Stomach smooth muscle (tissue), 2 donors: ENCODE results near the gene NMT1.
A peak's percentile ranks its signal among the peaks of the same experiment; 100 is the strongest.
"Not testable (repeated sequence)": the region's sequence is repeated elsewhere in the genome, so short reads cannot be mapped to it uniquely, and the experiment has no call there.

Experiments
- H3K27ac ChIP-seq: one replicate; pipeline ENCODE4 v1.7.0; 2013; ENCODE audit warnings: mild to moderate bottlenecking, low read length, inconsistent platforms
- H3K27me3 ChIP-seq, 2 donors: one replicate each; pipeline ENCODE4 v1.7.0; 2013; ENCODE audit warnings: low read length in 2 of 2; ENCODE audit not compliant: insufficient read depth in 2 of 2, control insufficient read depth in 1 of 2
- H3K36me3 ChIP-seq, 2 donors: one replicate each; pipeline ENCODE4 v1.7.0; 2013; ENCODE audit warnings: low read length in 2 of 2; ENCODE audit not compliant: control insufficient read depth in 2 of 2, insufficient read depth in 2 of 2
- H3K4me1 ChIP-seq: one replicate; pipeline ENCODE4 v1.7.0; 2013; ENCODE audit warnings: low read length; ENCODE audit not compliant: control insufficient read depth, insufficient read depth
- H3K4me3 ChIP-seq, 2 donors: one replicate each; pipeline ENCODE4 v1.7.0; 2013; ENCODE audit warnings: low read length in 2 of 2
- H3K9ac ChIP-seq, 2 donors: one replicate each; pipeline ENCODE4 v1.7.0; 2013; ENCODE audit warnings: low read length in 2 of 2, mild to moderate bottlenecking in 1 of 2
- H3K9me3 ChIP-seq, 2 donors: one replicate each; pipeline ENCODE4 v1.7.0; 2013; ENCODE audit warnings: low read length in 2 of 2; ENCODE audit not compliant: control insufficient read depth in 2 of 2
- donor health status: healthy.
- donor health status: Pancreatic carcinoma.

NMT1 gene

DNA sequence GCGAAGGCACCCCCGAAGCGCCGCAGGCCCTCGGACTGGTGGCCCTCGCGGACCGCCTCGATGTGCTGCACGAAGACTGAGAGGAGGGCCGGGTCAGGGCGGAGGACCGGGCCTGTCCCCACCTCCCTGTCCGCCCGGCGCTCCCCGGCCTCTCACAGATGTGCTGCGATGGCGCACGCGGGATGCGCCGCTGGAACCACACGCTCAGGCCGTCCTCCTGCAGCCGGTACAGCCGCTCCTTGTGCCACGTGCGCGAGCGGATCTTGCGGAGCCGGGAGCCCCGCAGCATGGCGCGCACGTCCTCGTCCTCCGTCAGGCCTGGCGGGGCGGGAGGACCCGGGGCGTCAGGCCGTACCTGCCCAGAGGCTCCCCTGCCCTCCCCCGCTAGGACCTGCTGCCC, 59.9 kb downstream of the NMT1 start:
- Histone ChIP-seq H3K36me3 (peaks cover 3 to 12% of the 10 kb centered on the region in 2 donors), H3K9me3 (no peaks in the 10 kb centered on the region), H3K4me1 (peaks cover 13% of the 10 kb centered on the region), H3K9ac (no peak overlapping the region), H3K27me3 (no peaks in the 10 kb centered on the region), H3K27ac (no peak overlapping the region), H3K4me3 (no peak overlapping the region)

DNA sequence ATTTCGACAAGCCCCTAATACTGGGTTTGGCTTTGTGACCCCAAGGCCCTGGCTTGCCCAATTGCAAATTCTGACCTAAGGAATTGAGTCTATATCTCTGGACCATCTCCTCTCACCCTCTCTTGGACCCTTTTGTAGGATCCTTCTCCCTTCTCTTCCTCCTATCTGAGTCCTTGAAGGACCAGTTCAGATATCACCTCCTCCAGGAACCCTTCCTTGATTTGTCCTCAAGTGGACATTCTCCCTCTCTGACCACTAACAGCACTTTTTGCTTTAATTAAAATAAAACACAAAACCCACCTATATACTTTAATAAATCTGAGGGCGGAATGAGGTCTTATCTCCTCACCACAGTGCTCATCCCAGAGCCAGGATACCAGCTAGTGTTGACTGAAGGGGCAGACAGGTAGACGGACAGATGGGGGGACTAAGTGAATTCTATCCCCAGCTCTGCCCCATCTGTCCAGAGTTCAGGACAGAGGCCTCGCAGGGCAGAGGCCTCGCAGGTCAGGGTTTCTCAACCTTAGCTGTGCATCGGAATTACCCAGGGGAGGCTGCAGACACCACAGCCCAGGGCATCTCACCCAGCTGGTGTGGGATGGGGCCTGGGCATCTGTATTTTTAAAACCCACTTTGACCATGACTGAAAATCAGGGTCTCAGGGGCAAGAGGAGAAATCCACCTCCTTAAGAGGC, 62.1 kb downstream of the NMT1 start:
- Histone ChIP-seq H3K9ac (no peak overlapping the region), H3K4me1 (peaks cover 26% of the 10 kb centered on the region), H3K9me3 (no peaks in the 10 kb centered on the region), H3K4me3 (no peak overlapping the region), H3K27me3 (no peaks in the 10 kb centered on the region), H3K36me3 (peaks cover 3 to 8% of the 10 kb centered on the region in 2 donors), H3K27ac (no peak overlapping the region)

DNA sequence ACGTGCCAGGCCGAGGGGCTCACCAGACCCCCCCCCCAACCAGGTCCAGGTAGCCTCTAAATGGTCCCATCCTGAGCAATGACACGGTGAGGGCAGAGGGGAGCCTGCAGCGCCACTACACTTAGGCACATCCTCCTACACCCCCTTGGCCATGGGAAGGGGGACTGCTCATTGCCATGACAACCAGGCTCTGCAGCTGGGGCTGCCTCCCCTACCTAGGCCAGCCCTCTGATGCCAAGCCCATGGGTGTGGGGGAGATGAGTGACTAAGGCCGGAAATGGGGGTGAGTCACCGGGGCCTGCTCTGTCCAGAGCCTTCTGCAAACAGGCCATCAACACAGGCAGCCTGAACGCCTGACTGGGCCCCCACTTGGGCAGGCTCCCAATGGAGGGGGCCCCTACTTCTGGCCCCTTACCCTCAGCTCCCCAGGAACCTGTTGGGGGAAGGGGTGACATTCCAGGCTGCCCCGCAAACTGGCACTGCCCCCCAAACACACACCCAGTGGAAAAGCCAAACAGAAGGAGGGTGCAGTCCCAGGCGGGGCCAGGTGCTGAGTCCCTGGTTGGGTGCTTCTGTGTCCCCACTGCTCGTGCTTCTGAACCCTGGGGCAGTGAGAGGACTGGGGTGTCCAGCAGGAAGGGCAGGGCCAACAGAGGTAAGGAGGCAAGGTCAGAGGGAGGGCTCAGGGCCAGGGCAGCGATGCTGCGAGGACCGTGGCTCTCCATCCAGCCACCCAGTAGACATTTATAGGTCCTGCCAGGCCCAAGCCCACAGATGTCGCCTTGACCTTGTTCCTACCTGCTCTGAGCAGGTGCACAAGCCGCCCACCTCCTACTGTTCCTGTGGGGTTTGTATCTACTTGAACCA, 63.0 kb downstream of the NMT1 start:
- H3K4me3 ChIP-seq, result no peak overlapping the region
- H3K36me3 ChIP-seq, result peaks cover 3 to 4% of the 10 kb centered on the region in 2 donors
- H3K9ac ChIP-seq, result no peak overlapping the region
- H3K9me3 ChIP-seq, result no peaks in the 10 kb centered on the region
- peaks cover 34% of the 10 kb centered on the region for H3K4me1 ChIP-seq
- H3K27ac ChIP-seq, result no peak overlapping the region
- no peaks in the 10 kb centered on the region for H3K27me3 ChIP-seq

DNA sequence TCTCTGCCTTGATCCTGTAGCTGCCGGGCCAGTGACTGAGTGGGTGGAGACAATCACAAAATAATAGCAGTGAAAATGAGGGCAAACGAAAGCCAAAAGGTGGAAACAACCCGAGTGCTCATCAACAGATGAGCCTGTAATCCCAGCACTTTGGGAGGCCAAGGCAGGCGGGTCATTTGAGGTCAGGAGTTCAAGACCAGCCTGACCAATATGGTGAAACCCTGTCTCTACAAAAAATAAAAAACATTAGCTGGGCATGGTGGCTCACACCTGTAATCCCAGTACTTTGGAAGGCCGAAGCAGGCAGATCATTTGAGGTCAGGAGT, 63.6 kb downstream of the NMT1 start:
- H3K9ac ChIP-seq, result not testable (repeated sequence)
- H3K4me1 ChIP-seq, result peaks cover 40% of the 10 kb centered on the region

DNA sequence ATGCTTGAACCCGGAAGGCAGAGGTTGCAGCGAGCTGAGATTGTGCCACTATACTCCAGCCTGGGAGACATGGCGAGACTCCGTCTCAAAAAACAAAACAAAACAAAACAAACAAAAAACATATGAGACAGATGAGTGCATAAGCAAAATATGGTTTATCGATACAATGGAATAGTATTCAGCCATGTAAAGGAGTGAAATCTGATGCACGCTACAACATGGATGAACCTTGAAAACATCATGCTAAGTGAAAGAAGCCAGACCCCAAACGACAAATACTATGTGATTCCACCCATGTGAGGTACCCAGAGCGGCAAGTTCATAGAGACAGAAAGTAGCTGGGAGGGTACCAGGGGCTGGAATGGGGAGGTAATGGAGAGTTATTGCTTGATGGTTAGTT, 64.4 kb downstream of the NMT1 start:
- H3K4me1 ChIP-seq, result peaks cover 44% of the 10 kb centered on the region
- no peaks in the 10 kb centered on the region for H3K36me3 ChIP-seq
- no peak overlapping the region for H3K27ac ChIP-seq
- no peaks in the 10 kb centered on the region for H3K27me3 ChIP-seq
- H3K9ac ChIP-seq, result no peak overlapping the region
- H3K4me3 ChIP-seq, result no peak overlapping the region
- no peaks in the 10 kb centered on the region for H3K9me3 ChIP-seq

More for the DNA sequence above, 63.6 kb downstream of the NMT1 start:
- not testable (repeated sequence) for H3K27me3 ChIP-seq, H3K36me3 ChIP-seq, H3K27ac ChIP-seq, H3K9me3 ChIP-seq, H3K4me3 ChIP-seq

DNA sequence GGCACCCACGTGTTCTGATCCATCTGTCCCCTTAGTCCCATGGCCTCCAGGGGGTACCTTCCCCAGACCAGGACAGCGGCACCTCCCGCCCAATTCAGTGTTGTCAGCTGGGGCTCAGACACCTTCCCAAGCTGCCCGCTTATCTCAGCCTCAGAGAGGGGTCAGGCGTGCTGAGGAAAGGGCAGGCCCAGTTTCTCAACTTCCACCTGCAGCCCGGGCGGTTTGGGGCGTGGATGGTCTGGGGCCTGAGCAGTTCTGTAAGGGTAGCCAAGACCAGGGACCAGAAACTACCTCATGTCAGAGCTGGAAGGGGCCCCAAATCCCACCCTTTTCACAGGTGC, 66.1 kb downstream of the NMT1 start:
- H3K4me3 ChIP-seq, result peak overlapping the region; percentile 16 to 29
- H3K9me3 ChIP-seq, result no peaks in the 10 kb centered on the region
- peaks cover 59% of the 10 kb centered on the region for H3K4me1 ChIP-seq
- no peak overlapping the region for H3K9ac ChIP-seq
- no peaks in the 10 kb centered on the region for H3K27me3 ChIP-seq
- no peak overlapping the region for H3K27ac ChIP-seq
- H3K36me3 ChIP-seq, result no peaks in the 10 kb centered on the region

DNA sequence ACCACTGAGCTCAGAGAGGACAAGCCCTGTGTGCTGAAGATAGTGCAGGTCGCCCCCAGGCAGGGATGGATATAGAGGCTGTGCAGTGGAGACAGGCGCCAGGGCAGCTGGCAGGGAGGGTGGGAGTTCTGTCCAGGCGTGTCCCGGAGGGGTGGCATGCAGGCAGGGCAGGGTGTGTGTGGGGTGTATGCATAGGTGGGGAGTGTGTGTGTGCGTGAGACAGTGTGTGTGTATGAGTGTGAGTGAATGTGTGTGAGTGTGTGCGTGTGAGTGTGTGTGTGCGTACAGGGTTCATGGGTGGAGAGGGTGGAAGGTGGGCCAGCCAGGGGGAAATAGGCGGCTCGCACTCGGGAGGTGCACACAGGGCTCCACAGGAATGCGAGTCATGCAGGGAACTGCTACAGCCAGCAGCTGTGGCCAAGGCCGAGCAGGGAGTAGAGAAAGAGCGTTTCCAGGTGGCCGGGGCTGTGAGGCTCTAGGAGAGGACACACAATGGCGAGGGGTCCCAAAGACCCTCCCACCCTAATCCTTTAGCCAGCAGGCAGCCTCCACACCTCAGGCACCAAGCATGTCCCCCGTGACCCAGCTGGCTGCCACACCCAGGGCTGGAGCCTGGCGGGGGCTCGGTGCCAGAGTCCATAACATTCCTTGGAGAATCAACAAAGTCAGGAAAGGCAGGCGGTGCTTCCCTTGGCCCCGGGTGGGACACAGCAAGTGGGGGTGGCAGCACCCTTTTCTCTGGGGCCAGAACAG, 66.6 kb downstream of the NMT1 start:
- Histone ChIP-seq H3K4me1 (peaks cover 59% of the 10 kb centered on the region), H3K9ac (peak overlapping the region in 1 of 2 donors; percentile 47), H3K36me3 (no peaks in the 10 kb centered on the region), H3K4me3 (peak overlapping the region; percentile 16 to 35), H3K27me3 (no peaks in the 10 kb centered on the region), H3K27ac (peak overlapping the region; percentile 55), H3K9me3 (no peaks in the 10 kb centered on the region)

DNA sequence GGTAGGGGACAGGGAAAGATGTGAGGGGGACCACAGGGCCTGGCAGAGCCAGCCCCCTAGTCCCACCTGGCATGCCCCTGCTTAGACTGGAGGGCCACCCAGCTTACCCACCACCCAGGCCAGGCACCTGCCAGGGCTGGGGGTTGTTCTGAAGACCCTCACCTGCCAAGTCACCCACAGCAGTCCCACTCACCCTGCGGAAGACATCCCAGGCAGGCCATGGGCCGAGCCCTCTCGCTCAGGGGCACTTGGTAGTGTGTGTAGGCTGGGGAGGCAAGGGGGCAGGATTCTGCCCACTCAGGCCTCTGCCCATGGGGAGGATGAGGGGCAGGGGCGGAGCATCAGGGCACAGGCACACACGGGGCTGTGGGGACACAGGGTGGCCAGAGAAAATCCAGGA, 67.2 kb downstream of the NMT1 start:
- Histone ChIP-seq H3K27me3 (no peaks in the 10 kb centered on the region), H3K4me3 (peak overlapping the region in 1 of 2 donors; percentile 35)

DNA sequence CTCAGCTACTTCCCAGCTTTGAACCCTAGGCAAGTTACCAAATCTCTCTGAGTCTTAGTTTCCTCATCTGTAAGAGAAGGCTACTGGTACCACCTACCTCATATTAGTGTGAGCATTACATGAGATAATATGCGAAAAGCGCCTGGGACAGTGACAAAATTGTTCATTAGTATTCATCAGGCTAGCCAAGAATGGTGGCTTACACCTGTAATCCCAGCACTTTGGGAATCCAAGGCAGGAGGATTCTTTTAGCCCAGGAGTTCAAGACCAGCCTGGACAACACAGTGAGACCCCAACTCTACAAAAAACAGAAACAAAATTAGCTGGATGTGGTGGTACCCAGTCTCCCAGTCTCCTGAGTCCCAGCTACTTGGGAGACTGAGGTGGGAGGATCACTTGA, 67.9 kb downstream of the NMT1 start:
- Histone ChIP-seq H3K36me3 (no peaks in the 10 kb centered on the region), H3K27me3 (no peaks in the 10 kb centered on the region), H3K9ac (no peak overlapping the region), H3K27ac (peak overlapping the region; percentile 18), H3K4me1 (peaks cover 59% of the 10 kb centered on the region), H3K4me3 (no peak overlapping the region), H3K9me3 (no peaks in the 10 kb centered on the region)

More for the DNA sequence above, 67.2 kb downstream of the NMT1 start:
- Histone ChIP-seq H3K36me3 (no peaks in the 10 kb centered on the region), H3K9ac (peak overlapping the region in 1 of 2 donors; percentile 47), H3K9me3 (no peaks in the 10 kb centered on the region), H3K4me1 (peaks cover 60% of the 10 kb centered on the region), H3K27ac (peak overlapping the region; percentile 55)

DNA sequence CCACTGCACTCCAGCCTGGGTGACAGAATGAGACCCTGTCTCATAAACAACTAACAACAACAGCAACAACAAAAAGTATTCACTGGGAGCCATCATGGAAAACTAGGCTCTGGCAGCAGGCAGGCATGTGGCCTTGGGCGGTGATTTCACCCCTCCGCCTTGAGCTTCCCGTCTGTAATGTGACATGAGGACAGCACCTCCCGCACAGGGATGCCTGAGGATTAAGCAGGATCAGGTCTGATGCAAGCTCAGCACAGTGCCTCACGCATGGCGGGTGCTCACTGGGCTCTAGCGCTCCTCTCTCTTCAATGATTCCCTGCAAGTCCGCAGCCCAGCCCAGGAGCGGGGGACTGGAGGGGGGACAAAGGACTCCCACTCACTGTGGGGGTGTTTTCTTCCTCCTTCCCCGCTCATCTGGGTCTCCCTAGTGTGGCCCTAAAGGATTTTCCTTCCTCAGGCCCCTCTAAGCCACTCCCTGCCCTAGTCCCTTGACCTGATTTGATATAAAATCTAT, 68.4 kb downstream of the NMT1 start:
- Histone ChIP-seq H3K9me3 (no peaks in the 10 kb centered on the region), H3K9ac (peak overlapping the region in 1 of 2 donors; percentile 13), H3K4me3 (no peak overlapping the region), H3K4me1 (peaks cover 54% of the 10 kb centered on the region), H3K27me3 (no peaks in the 10 kb centered on the region), H3K27ac (peak overlapping the region; percentile 18), H3K36me3 (no peaks in the 10 kb centered on the region)
